Mesenchymal stem cell (in vitro differentiated cells and primary cell): ENCODE results near the gene DCST1.

Experiments
- DNase-seq: peaks from one replicate; pipeline ENCODE4 v3.0.0-alpha.2; 2013
- H2AFZ ChIP-seq: one replicate; pipeline ENCODE4 v1.6.1; 2013; ENCODE audit warnings: low read depth, mild to moderate bottlenecking, control low read depth, inconsistent platforms, low read length, moderate library complexity
- H2AK5ac ChIP-seq: 2 replicates; pipeline ENCODE4 v1.6.1; 2013; ENCODE audit warnings: low read length, moderate library complexity, mild to moderate bottlenecking, inconsistent platforms; ENCODE audit not compliant: severe bottlenecking
- H2BK120ac ChIP-seq: one replicate; pipeline ENCODE4 v1.6.1; 2013; ENCODE audit warnings: low read depth, mild to moderate bottlenecking, inconsistent platforms, low read length, moderate library complexity
- H2BK12ac ChIP-seq, 2 experiments: one replicate each; pipeline ENCODE4 v1.6.1; 2013; ENCODE audit warnings: inconsistent platforms in 2 of 2, low read length in 2 of 2, mild to moderate bottlenecking in 2 of 2, moderate library complexity in 2 of 2, control low read depth in 1 of 2
- H2BK15ac ChIP-seq: one replicate; pipeline ENCODE4 v1.6.1; 2013; ENCODE audit warnings: mild to moderate bottlenecking, low read depth, inconsistent platforms; ENCODE audit not compliant: poor library complexity, severe bottlenecking
- H2BK5ac ChIP-seq: 2 replicates; pipeline ENCODE4 v1.6.1; 2013; ENCODE audit warnings: low read depth, mild to moderate bottlenecking, low read length, control low read depth, inconsistent platforms; ENCODE audit not compliant: poor library complexity, severe bottlenecking
- H3K14ac ChIP-seq, 2 experiments: one replicate each; pipeline ENCODE4 v1.6.1; 2013; ENCODE audit warnings: inconsistent platforms in 2 of 2, low read length in 2 of 2, control low read depth in 1 of 2, mild to moderate bottlenecking in 1 of 2, moderate library complexity in 1 of 2
- H3K18ac ChIP-seq, 2 experiments: one replicate each; pipeline ENCODE4 v1.6.1; 2013; ENCODE audit warnings: inconsistent platforms in 2 of 2, low read length in 2 of 2, control low read depth in 1 of 2, low read depth in 1 of 2, mild to moderate bottlenecking in 1 of 2
- H3K23ac ChIP-seq, 2 experiments: one replicate each; pipeline ENCODE4 v1.6.1; 2013; ENCODE audit warnings: inconsistent platforms in 2 of 2, low read length in 2 of 2, mild to moderate bottlenecking in 2 of 2, moderate library complexity in 2 of 2, control low read depth in 1 of 2
- H3K27ac ChIP-seq: 2 replicates; pipeline ENCODE4 v1.5.1; 2013; ENCODE audit warnings: mild to moderate bottlenecking, moderate library complexity, low read length, control low read depth, inconsistent platforms; ENCODE audit not compliant: poor library complexity, severe bottlenecking
- H3K27me3 ChIP-seq, 2 experiments: 2 replicates each; pipeline versions ENCODE4 v1.6.1 to v1.7.0; 2013; ENCODE audit warnings: low read length in 2 of 2, mild to moderate bottlenecking in 2 of 2, moderate library complexity in 2 of 2, control low read depth in 1 of 2, inconsistent platforms in 1 of 2; ENCODE audit not compliant: control insufficient read depth in 1 of 2, insufficient read depth in 1 of 2
- H3K36me3 ChIP-seq, 2 experiments: 2 replicates each; pipeline versions ENCODE4 v1.6.1 to v1.7.0; 2013; ENCODE audit warnings: low read length in 2 of 2, control low read depth in 1 of 2, inconsistent platforms in 1 of 2, low read depth in 1 of 2, mild to moderate bottlenecking in 1 of 2; ENCODE audit not compliant: insufficient read depth in 2 of 2, control insufficient read depth in 1 of 2
- H3K4ac ChIP-seq, 2 experiments: one replicate each; pipeline ENCODE4 v1.6.1; 2013; ENCODE audit warnings: inconsistent platforms in 2 of 2, low read length in 2 of 2, mild to moderate bottlenecking in 2 of 2, moderate library complexity in 2 of 2, control low read depth in 1 of 2, low read depth in 1 of 2
- H3K4me1 ChIP-seq: 2 replicates; pipeline ENCODE4 v1.6.1; 2013; ENCODE audit warnings: low read depth, low read length, control low read depth; ENCODE audit not compliant: control insufficient read depth, insufficient read depth
- H3K4me2 ChIP-seq: 2 replicates; pipeline ENCODE4 v1.6.1; 2013; ENCODE audit warnings: low read length, mild to moderate bottlenecking, inconsistent platforms; ENCODE audit not compliant: poor library complexity, severe bottlenecking
- H3K4me3 ChIP-seq, 2 experiments: 2 replicates each; pipeline versions ENCODE4 v1.5.1 to v1.7.0; 2013; ENCODE audit warnings: low read length in 2 of 2, mild to moderate bottlenecking in 2 of 2, control low read depth in 1 of 2, low read depth in 1 of 2; ENCODE audit not compliant: insufficient read depth in 1 of 2
- H3K79me1 ChIP-seq: replicated peaks from 2 replicates; pipeline ENCODE4 v1.6.1; 2013; ENCODE audit warnings: mild to moderate bottlenecking, control low read depth, low read length, inconsistent platforms; ENCODE audit not compliant: poor library complexity, severe bottlenecking
- H3K9ac ChIP-seq: 2 replicates; pipeline ENCODE4 v1.7.0; 2013; ENCODE audit warnings: mild to moderate bottlenecking, low read length, moderate library complexity
- H3K9me3 ChIP-seq: 2 replicates; pipeline ENCODE4 v1.7.0; 2013; ENCODE audit warnings: mild to moderate bottlenecking, low read length; ENCODE audit not compliant: control insufficient read depth
- H4K8ac ChIP-seq: one replicate; pipeline ENCODE4 v1.6.1; 2013; ENCODE audit warnings: inconsistent platforms, mild to moderate bottlenecking, low read length, moderate library complexity
- H4K91ac ChIP-seq: one replicate; pipeline ENCODE4 v1.6.1; 2013; ENCODE audit warnings: mild to moderate bottlenecking, low read length, inconsistent platforms
- WGBS: methylation state at CpG from one replicate; pipeline ENCODE4 v1.1.7; 2013; ENCODE audit warnings: mixed read lengths; 5-methylcytosine and 5-hydroxymethylcytosine counted together

Gene DCST1

DNA sequence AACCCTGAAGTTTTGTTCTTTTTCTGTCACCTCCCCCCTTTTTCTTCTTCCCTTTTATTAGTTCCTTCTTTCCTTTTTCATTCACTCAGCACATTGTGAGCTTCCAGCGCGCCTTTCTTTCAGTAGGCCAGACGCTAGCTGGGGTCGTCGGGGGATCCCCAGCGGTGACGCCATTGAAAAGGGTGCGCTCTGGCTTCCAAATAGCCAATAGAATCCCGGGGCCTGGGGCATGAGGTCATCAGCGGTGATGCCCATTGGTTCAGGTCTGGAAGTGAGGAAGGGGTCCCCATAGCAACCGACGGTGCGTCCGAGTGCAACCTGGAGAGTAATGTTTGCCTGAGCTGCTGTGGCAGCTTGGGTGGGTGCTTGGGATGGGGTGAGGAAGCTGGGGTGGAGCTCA is 38.1 kb downstream of the DCST1 start:
- H3K27me3 ChIP-seq, result peaks cover 17 to 46% of the 10 kb centered on the region in 2 experiments
- H3K18ac ChIP-seq, result no peak overlapping the region
- H2BK120ac ChIP-seq, result no peak overlapping the region
- no peak overlapping the region for H4K91ac ChIP-seq
- H3K4ac ChIP-seq, result no peak overlapping the region
- H3K9me3 ChIP-seq, result no peaks in the 10 kb centered on the region
- H3K4me1 ChIP-seq, result peaks cover 16% of the 10 kb centered on the region
- no peak overlapping the region for H2AFZ ChIP-seq
- H2BK15ac ChIP-seq, result no peak overlapping the region
- no peak overlapping the region for H3K23ac ChIP-seq
- no peak overlapping the region for H3K14ac ChIP-seq
- H4K8ac ChIP-seq, result no peak overlapping the region
- peak overlapping the region; percentile 90 for H3K9ac ChIP-seq
- 13% methylated on average over 14 of the region's 14 CpGs for WGBS
- peaks cover 3% of the 10 kb centered on the region for H3K79me1 ChIP-seq
- H2AK5ac ChIP-seq, result no peak overlapping the region
- no peak overlapping the region for H3K27ac ChIP-seq
- H2BK12ac ChIP-seq, result no peak overlapping the region
- peak overlapping the region in 1 of 2 experiments; percentile 76 for H3K4me3 ChIP-seq
- H2BK5ac ChIP-seq, result no peak overlapping the region
- peaks cover 3 to 28% of the 10 kb centered on the region in 2 experiments for H3K36me3 ChIP-seq
- peak; percentile 18 for DNase-seq
- H3K4me2 ChIP-seq, result no peak overlapping the region

DNA sequence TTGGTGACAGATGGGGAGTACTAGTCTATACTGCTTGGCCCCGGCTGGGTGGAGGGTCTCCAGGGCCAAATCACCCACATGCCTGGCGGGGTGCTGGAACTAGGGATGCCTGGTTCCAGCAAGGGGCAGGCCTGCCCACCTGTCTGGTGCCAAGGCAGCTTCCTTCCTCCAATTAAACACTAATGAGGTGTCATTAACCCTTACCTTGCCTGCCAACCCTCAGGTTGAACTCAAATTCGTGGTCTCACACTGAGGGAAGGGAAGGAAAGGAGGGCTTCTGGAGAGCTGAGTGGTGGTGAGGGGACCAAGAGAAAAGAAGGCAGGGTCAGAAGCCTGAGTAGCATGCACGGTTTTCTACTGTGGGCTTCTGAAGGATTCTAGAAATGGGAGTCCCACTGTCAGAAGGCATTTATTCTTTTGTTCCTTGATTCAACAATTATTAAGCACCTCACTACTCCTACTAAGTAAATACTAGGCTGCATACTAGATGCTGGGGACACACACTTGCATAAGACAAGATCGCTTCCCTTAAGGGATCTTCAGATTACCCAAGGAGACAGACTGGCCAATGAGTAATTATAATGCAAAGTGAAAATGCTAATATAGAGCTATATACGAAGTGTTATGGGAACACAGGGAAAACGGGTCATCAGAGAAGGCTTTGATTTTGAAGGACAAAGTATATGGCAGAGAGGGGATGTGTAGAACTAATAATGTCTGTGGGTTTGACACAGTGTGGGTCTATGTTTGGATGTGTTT is 39.1 kb downstream of the DCST1 start:
- Histone ChIP-seq H3K18ac (no peak overlapping the region), H3K14ac (no peak overlapping the region), H2BK5ac (no peak overlapping the region), H3K4me1 (peaks cover 16% of the 10 kb centered on the region), H3K36me3 (peaks cover 3 to 23% of the 10 kb centered on the region in 2 experiments), H3K9me3 (no peaks in the 10 kb centered on the region), H3K4me3 (no peak overlapping the region), H4K91ac (no peak overlapping the region), H4K8ac (no peak overlapping the region), H3K27ac (no peak overlapping the region), H2AFZ (no peak overlapping the region), H3K23ac (no peak overlapping the region), H2BK120ac (no peak overlapping the region), H2BK12ac (no peak overlapping the region), H3K9ac (no peak overlapping the region), H3K4me2 (no peak overlapping the region), H2BK15ac (no peak overlapping the region), H3K27me3 (peaks cover 17 to 54% of the 10 kb centered on the region in 2 experiments), H3K79me1 (peaks cover 2% of the 10 kb centered on the region), H2AK5ac (no peak overlapping the region), H3K4ac (no peak overlapping the region)
- DNase-seq, result no peak
- WGBS, result 47% methylated on average over 6 of the region's 7 CpGs

DNA sequence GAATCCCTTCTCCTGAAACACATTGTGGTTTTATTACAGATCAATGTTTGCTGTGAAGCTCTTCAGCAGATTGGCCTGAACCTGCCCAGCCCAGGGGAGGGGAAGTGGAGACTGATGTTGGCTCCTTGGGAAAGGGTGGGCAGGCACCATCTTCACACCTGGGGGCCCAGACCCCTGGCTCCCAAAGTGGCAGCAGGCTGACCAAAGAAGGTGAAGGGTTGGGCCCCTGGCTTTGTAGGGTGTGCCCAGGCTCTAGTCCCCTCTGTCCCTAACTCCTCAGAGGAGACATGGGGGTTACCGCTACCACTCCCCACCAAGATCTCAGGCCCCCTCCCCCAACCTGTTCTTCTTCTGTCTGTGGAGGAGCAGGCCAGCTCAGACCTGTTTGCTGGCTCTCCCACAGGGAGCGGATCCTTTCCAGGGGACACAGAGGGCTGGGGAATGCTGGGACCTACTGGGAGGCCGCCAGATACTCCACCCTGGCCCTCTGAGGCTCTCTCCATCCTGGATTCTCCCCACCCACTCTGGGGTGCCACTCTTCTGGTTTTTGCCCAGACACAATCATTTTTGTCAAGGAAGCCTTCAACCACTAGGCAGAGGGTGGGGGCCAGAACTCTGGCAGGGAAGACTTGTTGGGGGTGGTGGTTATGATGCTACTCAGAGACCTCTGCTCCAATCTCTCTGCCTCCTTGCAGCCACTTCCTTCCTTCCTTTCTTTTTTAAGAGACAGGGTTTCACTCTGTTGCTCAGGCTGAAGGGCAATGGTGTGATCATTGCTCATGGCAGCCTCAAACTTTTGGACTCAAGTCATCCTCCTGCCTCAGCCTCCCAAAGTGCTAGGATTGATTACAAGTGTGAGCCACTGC is 40.0 kb downstream of the DCST1 start:
- no peak overlapping the region for H3K9ac ChIP-seq
- H2AK5ac ChIP-seq, result no peak overlapping the region
- no peak overlapping the region for H2BK5ac ChIP-seq
- H3K14ac ChIP-seq, result no peak overlapping the region
- no peak overlapping the region for H3K4ac ChIP-seq
- peaks cover 20% of the 10 kb centered on the region for H3K4me1 ChIP-seq
- no peak overlapping the region for H4K8ac ChIP-seq
- H3K79me1 ChIP-seq, result peaks cover 2% of the 10 kb centered on the region
- H2AFZ ChIP-seq, result no peak overlapping the region
- no peak overlapping the region for H3K23ac ChIP-seq
- H2BK15ac ChIP-seq, result no peak overlapping the region
- no peaks in the 10 kb centered on the region for H3K9me3 ChIP-seq
- no peak for DNase-seq
- peaks cover 20 to 58% of the 10 kb centered on the region in 2 experiments for H3K27me3 ChIP-seq
- no peak overlapping the region for H3K4me3 ChIP-seq
- 94% methylated on average over 2 of the region's 3 CpGs for WGBS
- H3K27ac ChIP-seq, result no peak overlapping the region
- H2BK120ac ChIP-seq, result no peak overlapping the region
- H3K36me3 ChIP-seq, result peaks cover 2 to 15% of the 10 kb centered on the region in 2 experiments
- no peak overlapping the region for H2BK12ac ChIP-seq
- no peak overlapping the region for H3K4me2 ChIP-seq
- H3K18ac ChIP-seq, result no peak overlapping the region
- no peak overlapping the region for H4K91ac ChIP-seq

DNA sequence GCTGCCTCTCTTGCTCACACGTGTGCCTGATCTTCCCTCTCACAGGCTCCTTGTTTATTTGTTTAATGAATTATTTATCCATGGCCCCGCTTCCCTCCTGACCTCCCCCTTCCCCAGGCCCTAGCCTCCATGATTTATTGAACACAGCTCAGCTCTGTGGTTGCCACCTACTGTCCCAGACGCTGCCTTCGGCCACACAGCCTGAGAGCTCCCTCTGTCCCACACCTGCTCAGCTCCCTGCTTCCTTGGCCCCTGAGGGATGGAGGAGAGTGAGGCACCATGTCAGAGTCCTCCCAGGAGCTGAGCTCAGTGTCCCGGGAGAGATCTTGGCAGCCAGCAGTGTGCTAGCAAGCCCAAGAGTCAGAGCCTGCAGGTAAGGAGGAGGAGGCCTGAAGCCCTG is 41.9 kb downstream of the DCST1 start:
- H2AK5ac ChIP-seq, result no peak overlapping the region
- 48% methylated on average over 2 of the region's 5 CpGs for WGBS
- H3K9me3 ChIP-seq, result no peaks in the 10 kb centered on the region
- H3K4me3 ChIP-seq, result no peak overlapping the region
- H2BK12ac ChIP-seq, result no peak overlapping the region
- H3K4me2 ChIP-seq, result no peak overlapping the region
- no peak overlapping the region for H2AFZ ChIP-seq
- H3K4me1 ChIP-seq, result peaks cover 33% of the 10 kb centered on the region
- no peak overlapping the region for H3K14ac ChIP-seq
- H3K27ac ChIP-seq, result no peak overlapping the region
- H2BK5ac ChIP-seq, result no peak overlapping the region
- H3K9ac ChIP-seq, result no peak overlapping the region
- no peak overlapping the region for H2BK120ac ChIP-seq
- H4K8ac ChIP-seq, result no peak overlapping the region
- H2BK15ac ChIP-seq, result no peak overlapping the region
- no peak for DNase-seq
- no peak overlapping the region for H3K18ac ChIP-seq
- no peak overlapping the region for H3K23ac ChIP-seq
- no peaks in the 10 kb centered on the region for H3K79me1 ChIP-seq
- peaks cover 35 to 71% of the 10 kb centered on the region in 2 experiments for H3K27me3 ChIP-seq
- no peaks in the 10 kb centered on the region for H3K36me3 ChIP-seq
- no peak overlapping the region for H3K4ac ChIP-seq
- no peak overlapping the region for H4K91ac ChIP-seq
